K562 (cell line): Measurements from ENCODE around the gene NDUFV2. TPM values are rescaled to one million over a fixed set of nuclear protein-coding genes. Genes with fewer than 3 reads are reported as not detected.

Experiments used
- ATAC-seq: fragments of 200-7000 bp; cut with Tn5 transposase; 3 replicates; pipeline ENCODE4 v1.9.1; 2020; ENCODE audit warnings: moderate library complexity
- BruUV-seq: library from RNA; stranded (reverse); fragments of 400-500 nt; replicated peaks from 2 replicates; lab custom pipeline; 2021; lab: Mats Ljungman, UMichigan
- CTCF ChIA-PET: fragments of 300-600 bp; formaldehyde crosslinking; extraction: SDS; loops from one replicate; lab custom pipeline; 2021; ENCODE audit warnings: low intra/inter-chr PET ratio; lab: Yijun Ruan, JAX
- POLR2A ChIA-PET: fragments of 300-600, 350-650 bp; sonication (Branson Sonifier 250); formaldehyde crosslinking; extraction: SDS; loops from one replicate; lab custom pipeline; 2021; ENCODE audit warnings: antibody characterized with exemption, inconsistent platforms; lab: Yijun Ruan, JAX
- DNase-seq, 4 experiments: peaks; one replicate each; pipeline versions ENCODE4 v3.0.0 to v3.0.0-alpha.2; 2011 to 2018; ENCODE audit warnings: low spot score in 3 of 4, mixed read lengths in 3 of 4; ENCODE audit errors: extremely low read depth in 1 of 4
- FAIRE-seq: peaks from 2 replicates; lab custom pipeline; 2011; peaks lifted over from hg19 to GRCh38; lab: Jason Lieb, UNC
- H2AFZ ChIP-seq: 2 replicates; pipeline ENCODE4 v1.6.0; 2011; ENCODE audit warnings: low read depth, low read length, control low read depth, inconsistent platforms
- H3K27ac ChIP-seq: fragments of 200-600 bp; 3 replicates; pipeline ENCODE4 v1.8.0; 2011; ENCODE audit warnings: low read depth, mild to moderate bottlenecking, control low read depth, inconsistent platforms, low read length, moderate library complexity, mixed read lengths; ENCODE audit errors: extremely low read depth
- H3K27me3 ChIP-seq, 2 experiments: fragments of 300-600 bp in 1 of 2; 2 replicates in 1 of 2; 3 replicates in 1 of 2; pipeline versions ENCODE4 v1.6.0 to v1.8.0; 2011; ENCODE audit warnings: inconsistent platforms in 2 of 2, low read length in 2 of 2, mild to moderate bottlenecking in 1 of 2, mixed read lengths in 1 of 2, moderate library complexity in 1 of 2; ENCODE audit not compliant: control insufficient read depth in 2 of 2, insufficient read depth in 2 of 2
- H3K36me3 ChIP-seq: fragments of 300-600 bp; 3 replicates; pipeline ENCODE4 v1.8.0; 2011; ENCODE audit warnings: mild to moderate bottlenecking, low read length, inconsistent platforms; ENCODE audit not compliant: control insufficient read depth, insufficient read depth
- H3K4me1 ChIP-seq, 2 experiments: fragments of 200-600 bp in 1 of 2; replicated peaks in 1 of 2; 2 replicates in 1 of 2; 3 replicates in 1 of 2; pipeline versions ENCODE4 v1.5.1 to v1.8.0; 2011; ENCODE audit warnings: inconsistent platforms in 2 of 2, low read length in 2 of 2, mild to moderate bottlenecking in 1 of 2, mixed read lengths in 1 of 2, moderate library complexity in 1 of 2; ENCODE audit not compliant: control insufficient read depth in 2 of 2, insufficient read depth in 2 of 2
- H3K4me2 ChIP-seq: 2 replicates; pipeline ENCODE4 v1.6.1; 2011; ENCODE audit warnings: low read length, control low read depth, inconsistent platforms, mixed read lengths; ENCODE audit not compliant: insufficient read depth
- H3K4me3 ChIP-seq: fragments of 200-600 bp; sonication (generic), shearing (Covaris generic); 2 replicates; pipeline ENCODE4 v1.5.1; 2016; ENCODE audit warnings: control low read depth, inconsistent platforms
- H3K79me2 ChIP-seq: fragments of 200-600 bp; 3 replicates; pipeline ENCODE4 v1.8.0; 2011; ENCODE audit warnings: low read length, inconsistent platforms; ENCODE audit not compliant: control insufficient read depth, insufficient read depth
- H3K9ac ChIP-seq, 2 experiments: 2 replicates each; pipeline versions ENCODE4 v1.6.0 to v1.6.1; 2011; ENCODE audit warnings: low read depth in 2 of 2, low read length in 2 of 2, control low read depth in 1 of 2, inconsistent platforms in 1 of 2, mild to moderate bottlenecking in 1 of 2, mixed read lengths in 1 of 2; ENCODE audit not compliant: insufficient read depth in 1 of 2
- H3K9me1 ChIP-seq: one replicate; pipeline ENCODE4 v1.6.0; 2011; ENCODE audit warnings: inconsistent platforms, mild to moderate bottlenecking, low read length, moderate library complexity; ENCODE audit not compliant: control insufficient read depth, insufficient read depth
- H3K9me3 ChIP-seq: replicated peaks from 2 replicates; pipeline ENCODE4 v1.5.1; 2011; ENCODE audit warnings: low read depth, low read length, inconsistent platforms; ENCODE audit not compliant: control insufficient read depth, insufficient read depth
- H4K20me1 ChIP-seq: replicated peaks from 2 replicates; pipeline ENCODE4 v1.6.1; 2011; ENCODE audit warnings: low read length, inconsistent platforms, mixed read lengths; ENCODE audit not compliant: control insufficient read depth, insufficient read depth
- ASH1L ChIP-seq: fragments of 450-650 bp; IDR thresholded peaks from 2 replicates; pipeline ENCODE4 v1.6.1; 2018; ENCODE audit warnings: borderline replicate concordance, mild to moderate bottlenecking, low read depth; ENCODE audit not compliant: partially characterized antibody
- MAFF ChIP-seq: IDR thresholded peaks from 2 replicates; pipeline ENCODE4 v1.6.1; 2012; ENCODE audit warnings: low read length, improper control_type of control experiment
- NCOA6 ChIP-seq: fragments of 450-650 bp; IDR thresholded peaks from 2 replicates; pipeline ENCODE4 v1.6.1; 2017; ENCODE audit warnings: mild to moderate bottlenecking
- THAP7 ChIP-seq: fragments of 250-450 bp; sonication (Bioruptor Pico); IDR thresholded peaks from 2 replicates; pipeline ENCODE4 v1.5.0; 2021
- ZBTB49 ChIP-seq: sonication (generic); formaldehyde crosslinking; IDR thresholded peaks from 2 replicates; pipeline ENCODE4 v1.8.0; 2022; ENCODE audit warnings: missing genetic modification reagents, mild to moderate bottlenecking, borderline replicate concordance
- ZNF561 ChIP-seq: fragments of 450-650 bp; formaldehyde crosslinking; conservative IDR thresholded peaks from 2 replicates; pipeline ENCODE4 v1.4.0; 2020; ENCODE audit warnings: mild to moderate bottlenecking, moderate library complexity
- WGBS: fragments of 100-300 bp; shearing (Covaris generic); methylation state at CpG from one replicate; pipeline ENCODE4 v1.1.6; 2016; ENCODE audit warnings: low coverage, mixed read lengths; ENCODE audit not compliant: insufficient coverage; ENCODE audit errors: missing lambda C conversion rate; 5-methylcytosine and 5-hydroxymethylcytosine counted together
- in situ Hi-C: fragments of 300-500 bp; cut with MboI; formaldehyde crosslinking; loops from 4 replicates; pipeline ENCODE4 v1.15.0; 2018; ENCODE audit warnings: inconsistent platforms, mixed read lengths
- intact Hi-C: fragments of 100-400 bp; cut with micrococcal nuclease; formaldehyde crosslinking; loops from 2 replicates; pipeline ENCODE4 v1.14.2; 2022
- polyA plus RNA-seq, 8 experiments: library from polyadenylated mRNA; depleted of rRNA in 4 of 8; stranded (reverse) in 5 of 8; unstranded in 3 of 8; fragments of >200 nt; fragmentation: Nextera tagmentation in 2 of 8; fragmentation: Illumina TruSeq in 1 of 8; extraction: Ambion mirVana in 2 of 8; extraction: Trizol in 1 of 8; gene quantifications; 2 replicates each; pipeline versions ENCODE4 v1.2.1 to v1.2.3, GENCODE V29; 2011 to 2014; ENCODE audit warnings: inconsistent platforms in 1 of 8, missing spikeins in 1 of 8
- total RNA-seq, 7 experiments: library from RNA; depleted of rRNA in 6 of 7; stranded (reverse); fragments of >200 nt in 6 of 7; fragmentation: Illumina TruSeq in 2 of 7; extraction: Trizol in 2 of 7; gene quantifications; 2 replicates each; pipeline versions ENCODE4 v1.2.1 to v1.2.3, GENCODE V29; 2011 to 2021; ENCODE audit warnings: low replicate concordance in 1 of 7

Gene NDUFV2
- total and polyA plus RNA-seq, 9 of the 15 experiments (the other 6 are each of a cell fraction or from before 2014, with no cell fraction given) = 213 to 550 (median 384) TPM

- H2AFZ ChIP-seq = no peak overlapping the region
- WGBS = 23% methylated on average over 2 of the region's 2 CpGs
- CTCF ChIA-PET = no interaction called here
Observed at GRCh38 chr18:9140381-9140780, 37.9 kb downstream of the NDUFV2 start.

More at GRCh38 chr18:9140381-9140780, 37.9 kb downstream of the NDUFV2 start:
- Histone ChIP-seq H3K4me1 (peaks cover 9 to 12% of the 10 kb centered on the region in 2 experiments; a peak in 4 of 5 replicates), H3K79me2 (peaks cover 86% of the 10 kb centered on the region), H3K9ac (peak overlapping the region in 1 of 2 experiments; percentile 76; a peak in 3 of 4 replicates), H3K9me3 (no peaks in the 10 kb centered on the region), H3K4me2 (peak overlapping the region; percentile 99), H3K27ac (peak overlapping the region; percentile 6; the same call in 2 of the 3 replicates), H3K4me3 (no peak overlapping the region), H3K27me3 (no peaks in the 10 kb centered on the region), H4K20me1 (no peaks in the 10 kb centered on the region), H3K9me1 (no peaks in the 10 kb centered on the region), H3K36me3 (peaks cover 7% of the 10 kb centered on the region; the same call in 2 of the 3 replicates)
- BruUV-seq = no TSS peak
- ATAC-seq (no peak), DNase-seq (no peak), FAIRE-seq (no peak)
- POLR2A ChIA-PET = interaction anchor here (1.6 kb wide), 1 partner anchor 39 kb away, joined by 4 read pairs; no protein-coding TSS in a partner anchor
- intact Hi-C loops (loop anchor here (10.0 kb wide), 1 partner anchor 374 kb away; no protein-coding TSS in a partner anchor), in situ Hi-C loops (no loop called here)
- TF ChIP-seq ASH1L (peak; percentile 7), NCOA6 (no peak), THAP7 (CRISPR knock-in tag) (no peak), MAFF (no peak), ZBTB49 (CRISPR knock-in tag) (no peak), ZNF561 (CRISPR knock-in tag) (no peak)
